Measurements from ENCODE around the gene HPS1. TPM values are rescaled to one million over a fixed set of nuclear protein-coding genes. Genes with fewer than 3 reads are reported as not detected.

Gene HPS1
- total and polyA plus RNA-seq, 11 donors, result 20.9 to 61.4 (median 38.5) TPM

DNA sequence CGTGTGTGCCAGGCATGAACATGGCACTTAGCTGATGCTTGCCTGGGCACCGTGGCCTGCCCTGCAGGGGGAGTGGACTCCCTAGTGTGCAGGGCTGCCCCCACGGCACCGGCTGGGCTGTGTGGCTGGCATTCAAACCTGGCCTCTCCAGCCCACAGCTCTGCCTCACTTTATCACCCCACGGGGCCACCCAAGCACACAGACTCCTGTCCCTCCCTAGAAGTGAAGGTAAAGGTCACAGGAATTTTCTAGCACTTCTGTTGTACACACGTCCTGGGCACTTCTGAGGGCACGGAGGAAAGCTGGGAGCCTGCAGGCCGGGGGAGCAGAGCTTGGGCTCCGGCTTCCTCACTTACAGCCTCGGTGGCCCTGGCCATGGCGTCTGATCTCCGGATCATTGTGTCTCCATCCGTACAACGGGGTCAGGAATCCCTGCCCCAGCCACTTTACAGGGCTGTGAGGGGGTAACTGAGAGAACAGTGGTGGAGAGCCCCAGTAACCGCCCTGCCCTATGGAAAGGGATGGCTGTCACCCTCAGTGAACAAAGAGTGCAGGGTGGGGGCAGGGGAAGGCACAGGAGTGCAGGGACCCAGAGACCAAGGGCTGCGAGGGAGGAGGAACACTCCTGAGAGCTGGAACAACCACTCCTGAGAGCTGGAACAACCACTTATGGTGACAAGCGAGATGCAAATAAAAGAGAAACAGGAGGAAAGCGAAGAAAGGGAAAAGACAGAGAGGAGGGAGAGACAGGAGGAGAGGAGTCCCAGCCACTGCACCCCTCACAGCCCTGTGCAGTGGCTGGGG, 27.9 kb downstream of the HPS1 start:
- intact Hi-C loops (cut with DNase I), result loop anchor here in 2 of 10 donors (5.0 to 10.0 kb wide), 2 partner anchors 152 to 274 kb away; partner anchors contain the start of gene LOXL4 (in 1 of the 2)
- Histone ChIP-seq H3K36me3 (peaks cover 0 to 73% (median 47%) of the 10 kb centered on the region in 9 donors), H3K9me3 (no peaks in the 10 kb centered on the region), H3K4me1 (peaks cover 0 to 28% (median 18%) of the 10 kb centered on the region in 12 donors), H3K27ac (no peak overlapping the region), H3K4me3 (no peak overlapping the region), H3K27me3 (no peaks in the 10 kb centered on the region)
- DNase-seq (no peak), ATAC-seq (no peak)
- WGBS, 4 donors, result 91 to 96% (median 93%) methylated on average over 17 to 18 of the region's 18 CpGs
- TF ChIP-seq, protein P1, sequence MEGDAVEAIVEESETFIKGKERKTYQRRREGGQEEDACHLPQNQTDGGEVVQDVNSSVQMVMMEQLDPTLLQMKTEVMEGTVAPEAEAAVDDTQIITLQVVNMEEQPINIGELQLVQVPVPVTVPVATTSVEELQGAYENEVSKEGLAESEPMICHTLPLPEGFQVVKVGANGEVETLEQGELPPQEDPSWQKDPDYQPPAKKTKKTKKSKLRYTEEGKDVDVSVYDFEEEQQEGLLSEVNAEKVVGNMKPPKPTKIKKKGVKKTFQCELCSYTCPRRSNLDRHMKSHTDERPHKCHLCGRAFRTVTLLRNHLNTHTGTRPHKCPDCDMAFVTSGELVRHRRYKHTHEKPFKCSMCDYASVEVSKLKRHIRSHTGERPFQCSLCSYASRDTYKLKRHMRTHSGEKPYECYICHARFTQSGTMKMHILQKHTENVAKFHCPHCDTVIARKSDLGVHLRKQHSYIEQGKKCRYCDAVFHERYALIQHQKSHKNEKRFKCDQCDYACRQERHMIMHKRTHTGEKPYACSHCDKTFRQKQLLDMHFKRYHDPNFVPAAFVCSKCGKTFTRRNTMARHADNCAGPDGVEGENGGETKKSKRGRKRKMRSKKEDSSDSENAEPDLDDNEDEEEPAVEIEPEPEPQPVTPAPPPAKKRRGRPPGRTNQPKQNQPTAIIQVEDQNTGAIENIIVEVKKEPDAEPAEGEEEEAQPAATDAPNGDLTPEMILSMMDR (IDR thresholded peaks at IDR 0.05), result no peak
- TF ChIP-seq POLR2A (IDR thresholded peaks at IDR 0.05), result no peak

DNA sequence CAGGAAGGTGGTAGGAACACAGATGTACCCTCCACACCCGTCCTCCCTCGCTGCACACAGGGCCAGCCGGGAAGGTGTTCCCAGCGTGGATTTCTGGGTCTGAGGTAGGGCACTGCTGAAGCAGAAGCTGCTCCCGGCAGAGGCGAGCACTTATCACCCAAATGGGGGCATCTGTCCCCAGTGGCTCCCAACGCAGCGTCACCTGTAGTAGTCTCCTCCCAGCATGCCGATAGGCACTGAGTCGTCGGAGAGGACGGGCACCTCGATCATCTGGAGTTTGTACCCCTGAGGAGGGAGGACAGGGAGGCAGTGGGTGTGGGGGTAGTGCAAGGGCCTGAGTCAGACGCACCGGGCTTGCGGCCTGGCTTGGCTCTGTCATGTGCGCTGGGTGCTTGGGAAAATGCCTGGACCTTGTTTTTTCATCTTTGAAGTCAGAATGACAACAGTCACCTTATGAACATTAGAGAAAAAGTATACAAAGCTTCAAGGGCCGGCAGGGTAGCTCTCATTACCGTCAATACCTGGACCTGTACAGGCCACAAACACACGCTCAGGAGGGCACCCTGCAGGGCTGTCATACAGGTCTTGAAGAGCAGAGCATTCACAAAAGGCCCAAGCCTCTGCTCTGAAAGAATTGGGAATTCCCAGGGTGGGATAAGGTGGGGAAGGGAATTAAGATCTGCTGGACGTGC, 28.6 kb downstream of the HPS1 start:
- Histone ChIP-seq H3K4me3 (no peak overlapping the region), H3K9me3 (no peaks in the 10 kb centered on the region), H3K27me3 (no peaks in the 10 kb centered on the region), H3K27ac (no peak overlapping the region), H3K36me3 (peaks cover 0 to 66% (median 41%) of the 10 kb centered on the region in 9 donors), H3K4me1 (peaks cover 0 to 29% (median 20%) of the 10 kb centered on the region in 12 donors)
- no peak for DNase-seq
- no peak for TF ChIP-seq POLR2A (IDR thresholded peaks at IDR 0.05)
- TF ChIP-seq, protein P1 (IDR thresholded peaks at IDR 0.05), result no peak
- intact Hi-C loops (cut with DNase I), result loop anchor here in 2 of 10 donors (5.0 to 10.0 kb wide), 2 partner anchors 151 to 273 kb away; partner anchors contain the start of gene LOXL4 (in 1 of the 2)
- ATAC-seq, result no peak
- WGBS, 4 donors, result 93 to 96% (median 94%) methylated on average over 20 to 21 of the region's 21 CpGs

GRCh38 chr10:98417481-98417959, 29.2 kb downstream of the HPS1 start:
- no peak for DNase-seq
- 90 to 96% (median 95%) methylated on average over 3 to 19 of the region's 19 CpGs for whole genome bisulfite sequencing, 4 donors

More at GRCh38 chr10:98417481-98417959, 29.2 kb downstream of the HPS1 start:
- no peak for TF ChIP-seq POLR2A (IDR thresholded peaks at IDR 0.05)
- TF ChIP-seq, protein P1 (IDR thresholded peaks at IDR 0.05), result no peak
- H3K9me3 ChIP-seq, result no peaks in the 10 kb centered on the region
- H3K27me3 ChIP-seq, result no peaks in the 10 kb centered on the region
- intact Hi-C loops (cut with DNase I), result loop anchor here in 2 of 10 donors (5.0 to 10.0 kb wide), 2 partner anchors 150 to 273 kb away; partner anchors contain the start of gene LOXL4 (in 1 of the 2)
- no peak overlapping the region for H3K4me3 ChIP-seq
- H3K4me1 ChIP-seq, result peaks cover 0 to 30% (median 20%) of the 10 kb centered on the region in 12 donors
- H3K27ac ChIP-seq, result no peak overlapping the region
- peaks cover 0 to 60% (median 40%) of the 10 kb centered on the region in 9 donors for H3K36me3 ChIP-seq
- ATAC-seq, result no peak

Measured in heart left ventricle (tissue), 16 donors.